Keratinocyte (primary cell): ENCODE data around the gene SDK1.

Experiments used
- CTCF ChIP-seq, 3 experiments: IDR thresholded peaks in 1 of 3; conservative IDR thresholded peaks in 1 of 3; optimal IDR thresholded peaks in 1 of 3; 2 replicates in 2 of 3; 3 replicates in 1 of 3; pipeline versions ENCODE3 to v1.5.1; 2011; ENCODE audit warnings: low read length in 3 of 3, mild to moderate bottlenecking in 3 of 3, moderate library complexity in 2 of 3, control low read depth in 1 of 3, inconsistent platforms in 1 of 3; ENCODE audit not compliant: insufficient read depth in 2 of 3; ENCODE audit errors: extremely low read depth in 1 of 3
- EZH2 ChIP-seq: IDR thresholded peaks from one replicate; pipeline ENCODE4 v1.6.1; 2012; ENCODE audit warnings: inconsistent platforms, mild to moderate bottlenecking, low read length, moderate library complexity

DNA sequence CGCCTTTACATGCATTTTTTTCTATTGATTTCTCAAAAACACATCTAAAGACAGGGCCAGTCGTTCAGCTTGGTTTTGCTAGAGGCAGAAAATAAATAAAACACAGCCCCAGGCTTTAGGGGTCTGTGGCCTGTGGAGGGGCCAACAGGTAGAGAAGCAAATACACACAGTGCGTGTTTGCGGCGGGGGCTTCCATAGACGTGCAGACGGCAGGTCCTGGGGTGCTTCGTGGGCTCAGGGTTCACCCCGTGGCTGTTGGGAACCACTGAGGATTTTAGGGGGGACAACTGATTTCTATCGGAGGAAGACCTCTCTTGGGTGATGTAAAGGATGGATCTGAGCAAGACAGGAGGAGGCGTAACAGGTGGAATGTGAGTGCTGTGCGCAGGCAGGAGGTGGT, 935.3 kb downstream of the SDK1 start:
- no peak for TF ChIP-seq CTCF (optimal IDR thresholded peaks at IDR 0.05 in 1 of 3, IDR thresholded peaks at IDR 0.05 in 1 of 3, conservative IDR thresholded peaks at IDR 0.05 in 1 of 3; ENCODE audit: extremely low read depth in 1 of 3, insufficient read depth in 2 of 3, low read length in 3 of 3)
- TF ChIP-seq EZH2, result no peak
